NOMO-1 treated with DMSO at 0.1 percent for 48 hours (cell line): Measurements from ENCODE around the gene TAS2R43.
"Not testable (repeated sequence)": the region's sequence is repeated elsewhere in the genome, so short reads cannot be mapped to it uniquely, and the experiment has no call there.

Experiments used
- DNase-seq: peaks from one replicate; lab custom pipeline; 2025; ENCODE audit not compliant: unreplicated experiment; lab: John Stamatoyannopoulos, UW

Gene TAS2R43

DNA sequence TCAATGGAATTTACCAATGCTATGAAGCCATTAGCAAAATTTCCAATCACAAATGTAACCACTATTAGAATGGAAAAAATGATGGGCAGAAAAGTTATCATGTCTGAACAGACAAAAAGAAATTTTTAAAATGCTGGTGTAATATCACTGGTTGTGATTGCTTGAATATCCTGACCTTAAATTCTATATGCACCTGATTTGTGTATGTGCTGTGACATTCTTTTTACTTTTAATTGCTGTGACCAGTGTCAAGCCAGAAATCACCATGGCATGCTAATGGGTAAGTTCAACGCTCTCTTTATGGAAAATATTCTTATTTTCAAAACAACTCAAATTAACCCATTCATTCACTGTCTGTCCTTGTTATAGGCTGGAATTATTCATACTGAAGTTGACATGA lies 29.9 kb downstream of the TAS2R43 start, which contains the start of gene TAS2R46:
Gene TAS2R46 (minus strand): TSS at position 101 of the 400 bp plus-strand sequence. CDS start 0 bp downstream, at position 101.
- not testable (repeated sequence) for DNase-seq

GRCh38 chr12:11059784-11060183 lies 32.3 kb downstream of the TAS2R43 start:
- DNase-seq = no peak

- DNase-seq = no peak
Observed at GRCh38 chr12:11059041-11059440, 33.1 kb downstream of the TAS2R43 start.

GRCh38 chr12:11055306-11055705 lies 36.8 kb downstream of the TAS2R43 start:
- no peak for DNase-seq

- DNase-seq = not testable (repeated sequence)
Observed at GRCh38 chr12:11049806-11050531, 42.1 kb downstream of the TAS2R43 start.

- not testable (repeated sequence) for DNase-seq
Observed at GRCh38 chr12:11041366-11041765, 50.7 kb downstream of the TAS2R43 start.
